NCI-H2171 treated with DMSO at 0.1 percent for 48 hours (cell line): ENCODE measurements around the gene KRT72.

Source experiments
- DNase-seq: peaks from one replicate; lab custom pipeline; 2025; lab: John Stamatoyannopoulos, UW

Gene KRT72

DNA sequence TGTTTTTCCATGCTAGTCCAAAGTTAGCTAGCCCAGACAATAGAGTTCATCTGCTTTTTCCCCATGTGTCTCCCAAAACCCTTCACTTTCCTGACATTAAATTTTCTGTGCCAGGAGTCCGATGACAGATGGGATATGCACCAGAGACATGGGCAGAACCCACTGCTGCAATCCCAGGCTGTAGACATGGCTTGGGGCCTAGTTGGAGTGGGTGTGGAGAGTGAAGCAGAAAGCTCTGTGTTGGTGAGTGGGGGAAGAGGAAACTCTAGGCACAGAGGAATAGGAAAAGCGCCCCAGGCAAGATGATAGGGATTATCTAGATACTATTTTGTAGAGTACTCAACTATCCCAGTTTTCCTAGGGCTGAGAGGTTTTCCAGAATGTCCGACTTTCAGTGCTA is 22.8 kb downstream of the KRT72 start:
- peak; percentile 95 for DNase-seq

DNA sequence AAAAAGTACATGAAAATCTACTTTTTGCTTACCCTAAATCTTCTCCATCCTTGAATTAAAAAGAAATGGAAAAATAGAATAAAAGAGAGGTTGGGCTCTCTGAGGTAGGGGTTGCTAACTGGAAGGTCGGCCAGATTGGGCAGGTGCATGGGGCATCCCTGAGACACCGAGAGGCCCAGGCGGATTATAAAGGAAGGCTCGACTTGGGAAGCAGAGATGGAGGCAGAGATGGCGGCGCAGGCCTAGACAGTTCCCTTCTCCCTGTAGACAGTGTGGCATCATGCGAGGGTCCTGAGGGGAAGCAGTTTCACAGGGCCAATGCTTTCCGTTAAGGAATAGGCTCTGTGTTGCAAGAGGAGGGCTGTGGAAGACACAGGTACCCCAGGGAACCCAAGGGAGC is 23.9 kb downstream of the KRT72 start:
- DNase-seq: no peak

DNA sequence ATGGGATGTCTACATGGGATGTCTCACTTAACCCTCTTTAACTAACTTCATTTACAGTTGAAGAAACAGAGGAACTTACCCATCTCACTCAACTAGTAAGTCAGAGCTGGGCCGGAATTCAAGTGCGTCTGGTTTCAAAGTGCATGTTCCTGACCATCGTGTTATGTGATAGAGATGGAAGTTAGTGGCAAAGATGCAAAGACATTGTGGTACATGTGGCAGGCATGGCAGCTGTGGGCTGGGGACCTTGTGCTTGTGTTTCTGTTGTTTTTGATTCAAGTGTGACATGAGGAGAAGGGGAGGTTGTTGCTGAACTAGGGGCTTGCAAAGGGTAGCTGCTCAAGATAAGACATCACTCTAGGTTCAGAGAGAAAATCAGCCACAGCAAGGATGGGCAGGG is 25.3 kb downstream of the KRT72 start:
- no peak for DNase-seq

DNA sequence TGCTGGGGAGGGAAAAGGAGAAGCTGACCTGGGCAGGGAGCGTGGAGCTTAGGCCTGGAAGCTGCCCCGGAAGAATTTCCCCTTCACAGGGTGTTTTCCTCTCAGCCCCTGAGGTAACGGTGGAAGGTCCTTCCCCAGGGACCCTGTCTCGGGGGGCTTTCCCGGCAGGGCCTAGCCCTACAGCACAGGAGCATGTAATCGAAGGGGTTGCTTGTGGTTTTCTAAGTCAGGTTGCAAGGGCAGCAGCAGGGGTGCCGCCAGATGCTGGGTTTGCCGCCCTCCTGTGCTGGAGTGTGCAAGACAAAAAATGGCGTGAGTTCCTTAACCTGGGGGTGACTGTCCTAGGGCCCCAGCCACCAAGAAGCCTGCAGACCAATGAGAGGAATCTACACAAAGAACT is 26.0 kb downstream of the KRT72 start:
- DNase-seq: no peak

DNA sequence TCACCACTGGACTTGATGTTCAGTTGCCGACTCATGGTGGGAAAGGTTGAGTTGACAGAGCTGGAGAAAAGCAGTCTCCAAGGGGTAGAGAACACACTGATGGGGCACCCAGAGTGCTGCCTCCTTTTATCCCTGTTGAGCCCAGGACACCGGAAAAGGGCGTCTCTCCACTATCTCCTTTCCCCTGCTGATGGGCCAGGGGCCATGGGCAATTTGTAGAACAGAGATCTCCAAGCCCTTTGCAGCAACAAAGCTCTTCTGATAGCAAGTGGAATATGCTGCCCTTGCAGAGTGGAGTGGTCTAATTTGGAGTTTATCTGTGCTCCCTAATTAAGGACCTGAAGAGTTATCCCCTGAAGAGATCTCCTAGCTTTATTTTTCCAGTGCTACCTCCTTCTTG is 27.5 kb downstream of the KRT72 start, which contains the start of gene KRT74:
Gene KRT74 (minus strand): TSS at position 101 of the 400 bp plus-strand sequence. CDS start 66 bp downstream, at position 35.
- DNase-seq: no peak

DNA sequence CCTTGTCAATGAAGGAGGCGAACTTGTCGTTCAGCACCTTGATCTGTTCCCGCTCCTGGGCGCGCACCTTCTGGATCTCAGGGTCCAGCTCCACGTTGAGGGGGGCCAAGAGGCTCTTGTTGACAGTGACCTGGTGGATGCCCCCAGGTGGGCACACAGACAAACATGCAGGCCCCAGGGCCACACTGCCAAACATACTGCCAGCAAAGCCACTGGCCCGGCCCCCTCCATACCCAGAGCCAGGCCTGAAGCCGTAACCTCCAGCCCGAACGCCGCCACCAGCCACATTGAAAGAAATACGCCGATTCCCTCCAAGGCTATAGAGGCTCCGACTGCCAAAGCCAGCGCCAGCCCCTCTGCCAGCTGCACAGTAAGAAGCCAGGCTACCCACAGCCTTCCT is 28.0 kb downstream of the KRT72 start:
- DNase-seq: no peak

DNA sequence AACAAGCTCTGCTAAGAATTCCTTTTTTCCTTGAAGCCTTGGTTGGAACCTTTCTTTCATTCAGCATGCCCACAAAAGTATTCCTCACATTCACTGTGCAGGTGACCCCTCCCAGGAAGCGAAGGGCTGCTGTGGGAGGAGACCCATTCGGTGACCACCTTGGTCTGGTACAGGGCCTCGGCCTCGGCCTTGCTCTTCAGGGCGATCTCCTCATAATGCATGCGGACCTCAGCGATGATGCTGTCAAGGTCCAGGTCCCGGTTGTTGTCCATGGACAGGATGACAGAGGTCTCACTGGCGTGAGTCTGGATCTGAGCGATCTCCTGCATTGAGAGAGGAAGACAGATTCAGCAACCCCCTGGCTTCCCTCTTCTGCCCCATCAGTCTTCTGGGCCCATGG is 30.8 kb downstream of the KRT72 start:
- no peak for DNase-seq

DNA sequence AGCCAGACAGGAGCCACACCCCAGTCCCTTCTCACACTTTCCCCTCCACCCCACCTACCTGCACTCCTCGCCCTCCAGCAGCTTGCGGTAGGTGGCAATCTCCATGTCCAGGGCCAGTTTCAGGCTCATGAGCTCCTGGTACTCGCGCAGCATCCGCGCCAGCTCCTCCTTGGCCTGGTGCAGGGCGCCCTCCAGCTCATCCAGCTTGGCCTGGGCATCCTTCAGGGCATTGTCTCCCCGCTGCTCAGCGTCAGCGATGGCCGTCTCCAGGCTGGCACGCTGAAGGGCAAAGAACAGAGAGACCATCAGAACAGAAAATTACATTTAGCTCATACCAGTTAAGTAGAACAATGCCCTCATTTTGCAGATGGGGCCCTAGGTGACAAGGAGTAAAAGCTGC is 33.2 kb downstream of the KRT72 start:
- DNase-seq: no peak

DNA sequence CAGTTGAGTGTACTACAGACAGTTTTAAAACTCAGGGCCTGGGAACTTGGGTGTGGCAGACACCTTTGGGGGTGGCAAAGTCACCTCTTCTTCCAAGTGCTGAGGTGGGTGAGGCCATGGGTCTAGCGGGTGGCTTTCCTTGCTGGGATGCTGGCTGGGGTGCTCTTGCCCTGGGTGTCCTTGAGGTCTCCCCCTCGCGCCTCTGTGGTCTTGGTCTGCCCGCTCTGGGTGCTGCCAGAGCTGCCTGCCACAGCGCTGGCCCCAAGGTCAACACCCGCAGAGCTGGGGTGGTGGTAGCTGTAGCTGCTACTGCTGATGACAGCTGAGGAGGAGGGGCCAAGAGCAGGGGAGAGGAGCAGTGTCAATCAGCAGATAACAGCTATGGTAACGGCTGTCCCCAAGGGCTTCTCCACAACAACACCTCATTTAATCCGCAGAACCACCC is 34.4 kb downstream of the KRT72 start:
- peak; percentile 82 for DNase-seq

DNA sequence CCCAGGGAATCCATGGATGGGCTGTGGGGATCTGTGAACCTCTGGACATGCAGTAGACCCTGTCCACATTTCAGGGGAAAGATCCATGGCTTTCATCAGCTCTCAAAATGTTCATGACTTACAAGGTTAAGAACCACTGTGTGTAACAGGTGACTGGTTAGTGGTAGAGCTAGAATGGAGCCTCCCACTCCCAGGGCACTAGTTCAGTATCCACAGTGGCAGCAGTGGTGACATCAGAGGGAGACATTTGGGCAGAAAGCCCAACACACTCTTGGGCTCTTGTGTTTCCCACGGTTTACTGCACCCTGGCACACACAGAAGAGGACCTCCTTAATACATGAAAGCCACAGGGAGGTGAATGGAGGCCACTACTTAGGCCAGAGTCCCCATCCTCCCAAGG is 36.7 kb downstream of the KRT72 start:
- DNase-seq: no peak

DNA sequence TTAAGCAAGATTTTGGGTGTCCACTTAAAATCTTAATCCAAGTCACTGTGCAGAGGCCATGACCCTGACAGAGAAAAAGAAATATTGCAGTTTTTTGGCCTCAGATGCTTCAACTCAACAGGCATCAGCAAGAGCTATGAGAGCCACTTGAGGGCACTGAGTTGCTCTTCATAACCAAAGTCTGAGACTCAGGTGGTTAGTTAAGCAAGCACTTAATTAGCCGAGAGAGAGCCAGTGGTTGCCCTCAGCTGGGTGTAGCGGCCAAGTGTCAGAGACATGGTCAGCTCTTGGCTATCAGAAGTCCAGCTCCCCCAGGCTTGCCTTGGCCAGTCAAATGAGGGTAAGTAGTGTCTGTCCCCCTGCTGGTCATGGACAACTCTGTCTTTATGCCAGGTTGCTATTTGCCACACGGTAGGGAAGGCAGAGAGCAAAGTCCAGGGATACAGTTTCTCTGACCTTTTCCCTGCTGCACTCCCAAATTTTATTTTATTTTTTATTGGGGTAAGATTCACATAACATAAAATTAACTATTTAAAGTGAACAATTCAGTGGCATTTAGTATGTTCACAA is 39.3 kb downstream of the KRT72 start:
- DNase-seq: no peak

DNA sequence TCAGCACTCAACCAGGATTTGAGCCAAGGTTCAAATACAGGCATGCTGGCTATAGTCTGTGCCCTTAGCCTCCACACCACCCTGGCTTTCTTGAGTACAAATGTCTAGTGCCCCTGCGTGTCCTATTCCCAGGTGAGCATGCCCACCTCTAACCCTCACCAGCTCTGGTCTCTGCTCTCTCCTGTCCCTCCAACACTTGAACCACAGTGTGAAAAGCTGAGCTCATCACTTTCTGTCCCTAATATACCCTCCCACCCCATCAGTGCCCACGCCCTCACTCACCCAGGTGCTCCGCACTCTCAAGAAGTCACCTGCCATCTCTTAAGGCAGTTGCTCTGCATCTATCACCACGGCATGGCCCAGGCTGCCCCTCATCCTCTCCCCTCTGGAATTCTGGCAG is 41.3 kb downstream of the KRT72 start:
- no peak for DNase-seq

DNA sequence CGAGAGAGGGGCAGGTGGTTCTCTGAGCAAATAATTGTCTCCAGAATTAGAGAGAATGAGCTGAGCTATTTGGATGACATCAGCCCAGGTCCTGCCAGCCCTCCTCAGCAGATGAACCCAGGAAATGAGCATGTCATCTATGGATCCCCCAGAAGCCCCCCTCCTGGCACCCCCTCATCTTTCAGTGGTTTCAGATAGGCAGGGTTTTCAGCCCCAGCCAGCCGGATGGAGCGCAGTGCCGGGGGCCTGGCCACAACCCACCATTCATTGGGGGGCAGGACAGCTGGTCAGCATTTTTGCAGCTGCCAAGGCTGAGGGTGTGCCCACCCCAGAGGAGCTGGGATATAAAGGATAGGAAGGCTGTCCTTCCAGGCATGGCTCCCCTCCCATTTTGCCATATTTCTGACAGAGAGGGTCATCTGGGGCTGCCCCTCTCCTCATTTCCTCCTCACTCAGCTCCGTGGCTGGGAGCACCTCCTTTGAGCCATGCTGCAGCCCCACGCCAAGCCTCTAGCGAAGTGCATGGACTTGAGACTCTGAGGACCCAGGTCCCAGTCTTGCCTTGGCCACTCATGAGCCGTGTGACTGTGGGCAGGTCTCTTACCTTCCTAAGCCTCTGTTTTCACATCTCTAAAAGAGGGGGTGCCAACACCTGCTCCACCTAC is 42.4 kb downstream of the KRT72 start:
- no peak for DNase-seq

DNA sequence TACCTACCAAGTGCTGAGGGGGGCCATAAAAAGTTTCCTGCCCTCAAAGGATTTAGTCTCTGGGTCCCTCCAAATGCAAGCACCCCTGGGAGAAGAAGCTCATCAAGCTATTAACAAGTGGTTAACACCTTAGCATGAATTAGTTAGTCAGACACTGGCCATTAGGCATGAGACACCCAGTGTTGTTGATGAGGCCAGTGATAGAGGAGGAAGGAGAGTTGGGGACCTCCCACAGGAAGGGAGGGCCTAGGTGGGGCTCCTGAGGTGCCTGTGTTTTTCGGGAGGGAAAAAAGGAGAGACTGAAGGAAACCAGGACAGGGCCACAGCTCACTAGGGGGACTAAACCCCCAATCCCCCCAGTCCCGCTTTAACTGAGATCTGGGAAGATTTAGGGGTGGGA is 43.8 kb downstream of the KRT72 start:
- no peak for DNase-seq

DNA sequence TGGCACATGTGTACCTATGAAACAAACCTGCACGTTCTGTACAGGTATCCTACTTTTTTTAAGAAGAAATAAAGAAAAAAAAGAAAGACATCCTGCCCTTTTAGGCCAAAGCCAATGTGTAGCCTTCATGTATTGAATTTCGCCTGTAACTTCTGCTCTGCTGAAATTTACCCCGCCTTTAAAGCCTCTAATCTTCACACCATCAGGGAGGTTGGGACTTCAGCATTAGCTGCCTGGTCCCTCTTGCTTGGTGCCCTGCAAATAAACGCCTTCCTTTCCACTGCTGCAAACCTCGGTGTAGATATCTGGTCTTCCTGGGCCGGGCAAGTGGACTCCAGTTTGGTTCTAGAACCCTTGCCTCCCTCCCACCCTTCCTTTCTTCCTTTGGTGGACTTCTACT is 45.7 kb downstream of the KRT72 start:
- peak; percentile 12 for DNase-seq

DNA sequence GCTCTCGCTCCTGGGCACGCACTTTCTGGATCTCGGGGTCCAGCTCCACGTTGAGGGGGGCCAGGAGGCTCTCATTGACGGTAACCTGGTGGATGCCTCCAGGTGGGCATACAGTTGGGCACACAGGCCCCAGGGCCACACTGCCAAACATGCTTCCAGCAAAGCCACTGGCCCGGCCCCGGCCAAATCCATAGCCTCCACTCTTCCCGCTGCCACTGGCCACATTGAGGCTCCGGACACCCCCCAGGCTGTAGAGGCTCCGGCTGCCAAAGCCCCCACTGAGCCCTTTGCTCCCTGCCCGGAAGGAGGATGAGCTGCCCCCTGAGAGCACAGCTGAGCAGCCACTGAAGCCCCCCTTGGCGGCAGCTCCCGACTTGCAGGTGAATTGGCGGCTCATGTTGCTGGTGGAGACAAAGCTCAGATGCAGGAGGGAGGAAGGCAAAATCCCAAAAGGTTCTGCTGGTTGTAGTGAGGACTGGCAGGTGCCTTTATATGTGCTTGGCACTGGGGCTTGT is 48.5 kb downstream of the KRT72 start, which contains the start of gene KRT71:
Gene KRT71 (minus strand): TSS at position 465 of the 515 bp plus-strand sequence. CDS start 68 bp downstream, at position 397.
- no peak for DNase-seq

DNA sequence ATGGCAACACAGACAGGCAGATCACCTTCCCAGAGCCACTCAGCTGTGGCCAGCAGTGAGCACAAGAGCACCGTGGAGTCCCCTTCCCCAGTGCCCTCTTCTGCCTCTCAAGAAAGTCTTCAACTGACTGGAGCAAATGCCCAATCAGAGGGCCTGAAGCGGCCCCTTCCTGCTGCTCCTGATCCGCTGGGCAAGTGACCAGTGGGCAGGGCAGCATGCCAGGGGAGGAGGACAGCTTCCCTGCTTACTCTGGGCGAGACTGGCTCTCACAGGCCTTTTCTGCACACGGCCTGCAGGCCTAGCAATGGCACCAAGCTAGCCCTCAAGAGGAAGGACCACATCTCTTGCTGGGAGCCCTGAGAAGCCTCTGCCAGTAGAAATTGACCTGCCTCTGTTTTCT is 49.2 kb downstream of the KRT72 start:
- no peak for DNase-seq

DNA sequence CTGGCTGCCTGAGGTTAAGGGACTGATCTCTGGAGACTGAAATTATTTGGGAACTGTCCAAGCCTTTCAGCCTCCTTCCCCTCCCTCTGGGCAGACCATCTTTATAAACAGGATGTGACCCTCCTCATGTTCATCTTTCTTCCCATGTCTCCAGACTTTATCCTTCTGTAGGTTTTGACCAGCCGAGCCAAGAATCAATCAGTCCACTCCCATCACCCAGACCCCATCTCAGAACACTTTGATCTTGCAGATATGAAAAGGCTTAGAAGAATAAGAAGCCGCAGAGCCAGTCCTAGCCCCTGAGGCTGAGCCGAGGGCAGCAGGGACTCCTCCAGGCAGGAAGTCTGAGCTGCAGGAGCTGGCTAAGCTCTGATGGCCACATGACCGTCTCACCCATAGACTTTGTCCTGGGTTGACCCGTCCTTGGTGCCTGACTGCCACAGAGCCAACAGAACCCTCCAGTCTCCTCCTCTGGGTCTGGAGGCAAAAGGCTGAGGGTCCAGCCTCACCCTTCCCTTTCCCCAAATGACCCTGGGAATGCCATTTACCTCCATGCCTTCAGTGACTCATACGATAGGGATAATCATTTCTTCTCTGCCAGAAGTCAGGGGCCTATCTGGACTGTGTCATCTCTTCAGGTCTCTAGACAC is 49.9 kb downstream of the KRT72 start:
- no peak for DNase-seq

DNA sequence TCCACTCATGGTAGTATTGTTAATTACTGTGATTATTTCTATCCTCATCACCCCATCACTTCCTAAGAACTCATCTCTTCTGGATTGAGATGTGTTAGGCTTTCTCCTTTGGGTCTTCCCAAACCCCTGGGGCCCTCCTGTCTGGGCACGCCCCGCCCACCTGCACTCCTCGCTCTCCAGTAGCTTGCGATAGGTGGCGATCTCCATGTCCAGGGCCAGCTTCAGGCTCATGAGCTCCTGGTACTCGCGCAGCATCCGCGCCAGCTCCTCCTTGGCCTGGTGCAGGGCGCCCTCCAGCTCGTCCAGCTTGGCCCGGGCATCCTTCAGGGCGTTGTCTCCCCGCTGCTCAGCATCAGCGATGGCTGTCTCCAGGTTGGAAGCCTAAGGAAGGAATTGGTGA is 55.1 kb downstream of the KRT72 start:
- DNase-seq: no peak

DNA sequence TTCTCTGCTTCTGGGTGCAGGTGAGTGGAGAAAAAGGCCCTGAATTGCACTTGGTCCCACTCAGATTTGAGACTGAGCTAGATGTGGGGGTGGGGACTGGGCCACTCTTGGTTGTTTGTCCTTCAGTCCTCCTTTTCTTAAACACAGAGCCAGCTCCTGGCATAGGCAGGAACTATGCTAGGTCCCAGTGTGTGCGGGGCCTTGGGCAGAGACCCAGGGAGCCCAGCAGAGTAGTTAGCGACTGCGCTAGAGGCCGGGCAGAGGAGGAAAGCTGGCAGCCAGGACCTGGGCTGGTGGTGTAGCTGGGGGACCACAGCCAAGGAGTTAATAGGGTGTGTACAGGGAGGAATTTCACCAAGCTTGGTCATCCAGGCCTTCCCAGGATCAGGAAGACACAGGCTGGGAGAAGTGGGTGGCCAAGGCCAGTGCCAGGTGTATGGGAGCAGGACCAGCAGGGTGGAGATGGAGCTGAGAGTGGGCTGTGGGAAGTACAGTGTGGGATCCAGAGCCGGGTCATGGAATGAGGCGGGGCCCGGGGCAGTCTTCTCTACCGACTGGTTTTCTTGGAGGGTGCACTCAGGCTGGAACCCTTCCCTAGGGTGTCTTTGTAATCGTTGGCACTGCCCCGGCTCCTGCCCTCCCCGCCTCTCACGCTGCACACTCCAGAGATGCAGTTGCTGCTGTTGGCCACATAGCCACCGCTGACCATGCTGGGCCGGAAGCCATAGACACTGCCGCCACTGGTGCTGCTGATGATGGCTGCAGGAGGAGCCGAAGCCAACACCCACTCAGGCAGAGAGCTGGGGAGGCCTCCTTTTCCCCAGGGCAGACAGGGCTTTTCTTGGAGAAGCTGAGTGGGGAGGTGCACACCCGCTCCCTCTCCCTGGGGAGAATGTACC is 57.0 kb downstream of the KRT72 start:
- no peak for DNase-seq

DNA sequence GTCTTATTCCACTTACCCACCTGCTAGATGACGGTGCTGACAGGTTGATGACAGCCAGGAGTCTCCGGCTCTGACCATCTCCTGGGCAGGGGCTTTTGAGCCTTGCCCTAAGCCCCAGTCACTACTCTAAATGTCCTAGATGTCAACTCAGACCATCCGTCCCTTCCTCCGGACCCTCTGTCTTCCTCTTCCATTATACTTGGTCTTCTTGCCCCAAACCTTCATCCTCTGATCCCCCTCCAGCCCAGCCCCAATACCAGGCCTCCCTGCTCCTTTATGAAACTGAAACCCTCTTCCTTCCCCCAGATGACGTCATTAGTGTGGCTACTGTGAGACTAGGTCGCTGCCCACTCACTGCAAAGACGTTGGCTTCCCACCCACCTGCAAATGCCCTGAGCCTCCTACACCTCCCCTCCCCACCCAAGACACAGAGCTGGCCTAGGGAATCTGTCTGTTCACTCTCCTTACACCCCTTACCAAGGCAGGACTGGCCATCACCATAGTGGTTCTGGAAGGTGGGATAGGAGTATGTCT is 58.4 kb downstream of the KRT72 start:
- no peak for DNase-seq

DNA sequence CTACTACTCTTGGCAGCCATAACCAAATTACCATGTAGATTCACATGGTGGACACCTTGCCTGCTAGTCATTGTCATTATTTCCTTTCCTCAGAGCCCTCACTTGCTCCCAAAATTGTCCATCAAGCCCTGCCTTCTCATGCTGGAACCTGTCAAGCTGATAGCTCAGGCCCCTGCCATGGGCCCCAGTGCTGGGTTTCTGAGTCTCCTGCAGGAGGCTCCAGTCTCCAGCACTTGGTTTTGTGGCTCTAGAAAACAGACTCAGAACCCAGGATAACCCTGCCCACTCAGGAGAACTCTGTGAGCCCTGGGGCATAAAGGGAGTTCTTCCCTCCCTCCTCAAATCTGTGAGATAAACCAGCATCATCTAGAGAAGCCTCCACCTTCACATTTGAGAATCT is 59.1 kb downstream of the KRT72 start:
- no peak for DNase-seq
